ENCODE measurements around the gene EPOP.

GRCh38 chr17:38625482-38625881 is 49.3 kb downstream of the EPOP start:
- no peak for TF ChIP-seq CTCF (IDR thresholded peaks at IDR 0.05; ENCODE audit: low read depth, low read length)
- TF ChIP-seq POLR2A (IDR thresholded peaks at IDR 0.05; ENCODE audit: extremely low read depth, insufficient read length), result no peak
- no peak for TF ChIP-seq MAX (IDR thresholded peaks at IDR 0.05; ENCODE audit: low read depth, low read length)
- TF ChIP-seq MYC (IDR thresholded peaks at IDR 0.05; ENCODE audit: low read depth, low read length), result no peak

All from NB4 (cell line).